GM18873 (cell line): ENCODE data around the gene ZKSCAN8.

Experiments used
- ATAC-seq: cut with Tn5 transposase; IDR thresholded peaks from one replicate; pipeline ENCODE4 v1.9.1; 2021; ENCODE audit warnings: mild to moderate bottlenecking, moderate library complexity, moderate number of reproducible peaks; ENCODE audit not compliant: unreplicated experiment, low FRiP score

ZKSCAN8 gene

DNA sequence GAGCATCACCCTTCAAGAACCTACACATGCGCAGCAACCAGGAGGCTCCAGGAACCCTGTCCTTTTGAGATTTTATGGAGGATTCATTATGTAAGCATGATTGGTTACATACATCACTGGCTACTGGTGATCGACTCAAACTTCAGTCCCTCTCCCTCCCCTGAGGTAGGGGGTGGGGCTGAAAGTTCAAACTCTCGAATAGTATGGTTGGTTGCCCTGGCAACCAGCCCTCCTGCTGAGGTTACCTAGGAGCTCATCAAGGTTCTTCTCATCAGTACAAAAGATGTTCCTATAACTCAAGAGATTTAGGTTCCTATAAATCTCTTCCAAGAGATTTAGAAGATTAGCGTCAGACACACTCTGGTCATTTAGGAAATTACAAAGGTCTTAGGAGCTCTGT lies 61.5 kb downstream of the ZKSCAN8 start:
- ATAC-seq = no peak

DNA sequence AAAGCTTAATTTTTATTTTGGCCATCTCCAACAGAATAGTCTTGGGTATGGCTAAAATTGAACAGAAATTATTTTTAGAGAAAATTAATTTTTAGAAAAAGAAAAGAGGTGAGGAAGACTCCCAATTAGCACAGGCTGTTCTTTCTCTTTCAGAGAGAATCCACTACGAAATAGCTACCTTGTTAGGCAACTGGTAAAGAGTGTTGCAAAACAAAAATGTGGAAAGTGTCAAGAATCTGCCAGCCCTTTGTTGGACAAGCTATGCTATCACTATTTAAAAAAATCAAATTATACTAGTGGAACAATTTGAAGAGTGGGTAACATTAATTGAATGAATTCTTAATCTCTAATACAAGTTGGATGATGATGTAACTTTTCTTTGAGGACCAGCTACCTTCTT lies 64.2 kb downstream of the ZKSCAN8 start:
- no peak for ATAC-seq

DNA sequence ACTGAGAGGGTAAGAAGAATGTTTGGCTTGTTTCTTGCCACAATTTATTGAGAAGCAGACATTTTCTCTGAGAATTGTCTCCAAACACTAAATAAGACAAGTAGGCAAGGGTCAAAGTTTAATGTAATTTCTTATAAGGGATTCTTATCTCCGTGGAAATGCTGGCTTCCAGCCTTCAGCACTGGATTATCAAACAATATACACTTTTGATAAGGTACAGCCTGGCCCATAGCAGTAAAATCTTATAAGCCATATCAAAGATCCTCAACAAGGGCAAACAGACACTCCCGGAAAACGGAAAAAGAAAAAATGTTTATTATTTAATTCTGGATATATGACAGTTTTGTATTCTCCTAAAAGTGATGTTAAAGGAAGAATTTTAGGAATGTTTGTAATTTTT lies 64.8 kb downstream of the ZKSCAN8 start:
- no peak for ATAC-seq

DNA sequence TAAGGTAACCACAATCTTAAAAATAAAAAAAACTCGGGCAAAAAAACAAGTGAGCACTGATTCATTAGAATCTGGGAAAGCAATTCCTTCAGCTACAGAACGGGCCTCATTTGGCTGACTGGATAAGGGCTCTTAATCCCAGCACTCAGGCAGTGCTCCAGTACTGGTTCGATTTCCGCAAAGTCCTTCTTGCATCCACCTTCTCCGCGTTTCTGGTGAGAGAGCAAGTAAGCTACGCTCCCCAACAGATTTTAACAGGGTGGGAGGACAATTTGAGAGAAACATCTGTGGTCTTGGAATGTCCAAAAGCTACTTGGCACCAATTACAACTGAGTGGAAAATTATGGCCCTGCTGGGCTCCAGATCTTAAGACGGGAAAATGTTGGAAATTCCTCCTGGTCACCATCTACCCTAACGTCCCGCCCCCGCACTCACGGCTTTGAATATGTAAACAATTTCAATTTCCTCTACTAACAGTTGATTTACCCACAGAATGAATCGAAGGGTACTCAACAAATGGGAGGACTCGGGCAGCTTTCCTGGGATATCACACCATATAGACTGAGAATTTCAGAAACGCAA lies 65.3 kb downstream of the ZKSCAN8 start:
- ATAC-seq = no peak

DNA sequence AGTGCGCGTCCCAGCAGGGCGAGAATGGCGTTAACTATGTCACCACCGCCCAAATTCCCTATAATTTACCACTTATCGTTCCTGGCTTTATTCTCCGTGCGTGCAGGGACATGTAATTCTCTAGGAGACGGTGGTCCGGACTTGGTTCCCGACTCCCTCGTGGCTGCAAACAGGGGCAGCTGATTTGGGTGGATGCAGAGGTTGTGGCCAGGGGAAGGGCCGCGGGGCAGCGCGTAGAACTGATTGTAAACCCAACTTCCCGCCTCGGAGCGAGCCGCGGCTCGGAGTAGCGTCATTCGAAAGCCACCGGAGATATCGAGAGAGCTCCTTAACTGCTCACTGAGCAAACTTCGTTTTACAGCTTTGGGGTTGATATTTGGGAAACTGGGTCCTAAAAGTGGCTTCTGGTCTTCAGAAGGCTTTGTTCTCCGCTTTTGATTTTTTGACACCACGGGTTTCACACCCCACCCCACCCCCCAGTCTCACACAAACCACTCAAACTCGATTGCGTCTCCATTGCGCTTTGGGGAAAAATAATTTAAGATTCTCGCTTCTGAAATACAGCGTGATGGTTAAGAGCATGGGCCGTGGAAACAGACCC lies 65.9 kb downstream of the ZKSCAN8 start:
- ATAC-seq = no peak

DNA sequence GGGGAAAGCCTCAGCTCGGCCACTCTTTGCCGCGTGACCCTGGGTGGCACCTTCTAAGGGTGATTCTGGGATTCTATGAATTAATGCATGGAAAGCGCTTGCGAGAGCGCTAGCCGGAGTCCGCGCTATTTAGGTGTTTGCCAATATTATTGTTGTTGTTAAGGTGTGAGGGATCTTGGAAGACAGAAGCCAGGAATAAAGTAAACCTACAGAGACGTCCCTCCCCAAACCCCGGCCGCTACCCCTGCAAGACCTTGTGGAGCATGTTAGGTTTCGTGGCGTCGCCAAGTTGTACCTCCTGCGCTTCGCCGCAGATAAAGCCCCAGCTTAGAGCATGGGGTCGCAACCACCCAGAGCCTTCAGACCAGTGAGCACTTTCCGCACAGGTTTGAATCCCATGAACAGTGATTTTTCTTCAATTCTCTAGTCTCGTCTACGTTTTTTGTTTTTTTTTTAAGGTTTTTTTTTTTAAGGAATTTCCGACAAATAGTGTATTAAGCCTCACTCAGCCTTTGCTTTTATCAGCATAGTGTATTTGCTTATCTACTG lies 66.5 kb downstream of the ZKSCAN8 start:
- ATAC-seq = no peak
